GM18517 (cell line): ENCODE results near the gene TMEM8B.

Experiments used
- ATAC-seq: cut with Tn5 transposase; IDR thresholded peaks from one replicate; pipeline ENCODE4 v1.9.1; 2021; ENCODE audit warnings: mild to moderate bottlenecking, moderate library complexity; ENCODE audit not compliant: unreplicated experiment

The TMEM8B gene

GRCh38 chr9:35811381-35812024 is 17.5 kb upstream of the TMEM8B start:
- ATAC-seq, result no peak

- ATAC-seq, result peak; percentile 58
Measured at GRCh38 chr9:35812025-35812602, 16.9 kb upstream of the TMEM8B start, which contains the start of gene SPAG8. SPAG8 (minus strand) TSS chr9:35812262; CDS start chr9:35812147, 115 bp downstream.

GRCh38 chr9:35813434-35814105 is 15.5 kb upstream of the TMEM8B start:
- ATAC-seq, result no peak

GRCh38 chr9:35814106-35814840 is 14.8 kb upstream of the TMEM8B start:
- peak; percentile 32 for ATAC-seq

- peak; percentile 67 for ATAC-seq
Measured at GRCh38 chr9:35814841-35815543, 14.0 kb upstream of the TMEM8B start, which contains the start of gene HINT2. HINT2 (minus strand) TSS chr9:35815042; CDS start chr9:35814979, 63 bp downstream.

GRCh38 chr9:35816708-35817107 is 12.3 kb upstream of the TMEM8B start:
- no peak for ATAC-seq

GRCh38 chr9:35818341-35818740 is 10.7 kb upstream of the TMEM8B start:
- ATAC-seq, result no peak

- ATAC-seq, result no peak
Measured at GRCh38 chr9:35820076-35820475, 9.0 kb upstream of the TMEM8B start.

GRCh38 chr9:35822926-35823325 is 6.1 kb upstream of the TMEM8B start:
- ATAC-seq, result no peak

GRCh38 chr9:35826071-35826701 is 2.8 kb upstream of the TMEM8B start:
- peak; percentile 66 for ATAC-seq

GRCh38 chr9:35827486-35827885 is 1.5 kb upstream of the TMEM8B start:
- ATAC-seq, result no peak

- ATAC-seq, result no peak
Measured at GRCh38 chr9:35828716-35829083, 328 bp upstream of the TMEM8B start, which contains the start of gene FAM221B. FAM221B (minus strand) TSS chr9:35828732; CDS start chr9:35826161, 2,571 bp downstream.

GRCh38 chr9:35829764-35830096 is 702 bp downstream of the TMEM8B start:
- no peak for ATAC-seq

GRCh38 chr9:35831040-35831439 is 2.0 kb downstream of the TMEM8B start:
- ATAC-seq, result no peak

GRCh38 chr9:35832814-35833213 is 3.8 kb downstream of the TMEM8B start:
- no peak for ATAC-seq

- no peak for ATAC-seq
Measured at GRCh38 chr9:35834260-35835215, 5.5 kb downstream of the TMEM8B start.

GRCh38 chr9:35835216-35835632 is 6.2 kb downstream of the TMEM8B start:
- no peak for ATAC-seq

GRCh38 chr9:35835766-35836165 is 6.7 kb downstream of the TMEM8B start:
- ATAC-seq, result no peak

GRCh38 chr9:35836595-35836994 is 7.6 kb downstream of the TMEM8B start:
- ATAC-seq, result no peak
